RWPE1 (cell line): ENCODE data around the gene MICOS13.

Experiments used
- CTCF ChIA-PET: fragments of 350-600 bp; sonication (Branson Sonifier 250); formaldehyde crosslinking; extraction: SDS; loops from one replicate; lab custom pipeline; 2021; lab: Yijun Ruan, JAX
- POLR2A ChIA-PET: fragments of 400-600 bp; formaldehyde crosslinking; extraction: SDS; loops from one replicate; lab custom pipeline; 2020; ENCODE audit warnings: antibody characterized with exemption; ENCODE audit not compliant: low non-redundant PET; lab: Yijun Ruan, JAX
- DNase-seq: peaks from one replicate; pipeline ENCODE4 v3.0.0; 2012; ENCODE audit warnings: low spot score
- H3K27ac ChIP-seq: fragments of 450-650 bp; 2 replicates; pipeline ENCODE4 v1.5.1; 2017
- TF ChIP-seq, protein P1 (sequence below): fragments of 450-650 bp; conservative IDR thresholded peaks from 2 replicates; pipeline ENCODE4 v1.5.1; 2017; ENCODE audit warnings: low read depth, mild to moderate bottlenecking

MICOS13 gene

GRCh38 chr19:5632241-5632612 lies 48.1 kb downstream of the MICOS13 start:
- DNase-seq = no peak
- CTCF ChIA-PET = no interaction called here
- H3K27ac ChIP-seq = no peak overlapping the region
- POLR2A ChIA-PET = no interaction called here
- TF ChIP-seq, protein P1, sequence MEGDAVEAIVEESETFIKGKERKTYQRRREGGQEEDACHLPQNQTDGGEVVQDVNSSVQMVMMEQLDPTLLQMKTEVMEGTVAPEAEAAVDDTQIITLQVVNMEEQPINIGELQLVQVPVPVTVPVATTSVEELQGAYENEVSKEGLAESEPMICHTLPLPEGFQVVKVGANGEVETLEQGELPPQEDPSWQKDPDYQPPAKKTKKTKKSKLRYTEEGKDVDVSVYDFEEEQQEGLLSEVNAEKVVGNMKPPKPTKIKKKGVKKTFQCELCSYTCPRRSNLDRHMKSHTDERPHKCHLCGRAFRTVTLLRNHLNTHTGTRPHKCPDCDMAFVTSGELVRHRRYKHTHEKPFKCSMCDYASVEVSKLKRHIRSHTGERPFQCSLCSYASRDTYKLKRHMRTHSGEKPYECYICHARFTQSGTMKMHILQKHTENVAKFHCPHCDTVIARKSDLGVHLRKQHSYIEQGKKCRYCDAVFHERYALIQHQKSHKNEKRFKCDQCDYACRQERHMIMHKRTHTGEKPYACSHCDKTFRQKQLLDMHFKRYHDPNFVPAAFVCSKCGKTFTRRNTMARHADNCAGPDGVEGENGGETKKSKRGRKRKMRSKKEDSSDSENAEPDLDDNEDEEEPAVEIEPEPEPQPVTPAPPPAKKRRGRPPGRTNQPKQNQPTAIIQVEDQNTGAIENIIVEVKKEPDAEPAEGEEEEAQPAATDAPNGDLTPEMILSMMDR = no peak

DNA sequence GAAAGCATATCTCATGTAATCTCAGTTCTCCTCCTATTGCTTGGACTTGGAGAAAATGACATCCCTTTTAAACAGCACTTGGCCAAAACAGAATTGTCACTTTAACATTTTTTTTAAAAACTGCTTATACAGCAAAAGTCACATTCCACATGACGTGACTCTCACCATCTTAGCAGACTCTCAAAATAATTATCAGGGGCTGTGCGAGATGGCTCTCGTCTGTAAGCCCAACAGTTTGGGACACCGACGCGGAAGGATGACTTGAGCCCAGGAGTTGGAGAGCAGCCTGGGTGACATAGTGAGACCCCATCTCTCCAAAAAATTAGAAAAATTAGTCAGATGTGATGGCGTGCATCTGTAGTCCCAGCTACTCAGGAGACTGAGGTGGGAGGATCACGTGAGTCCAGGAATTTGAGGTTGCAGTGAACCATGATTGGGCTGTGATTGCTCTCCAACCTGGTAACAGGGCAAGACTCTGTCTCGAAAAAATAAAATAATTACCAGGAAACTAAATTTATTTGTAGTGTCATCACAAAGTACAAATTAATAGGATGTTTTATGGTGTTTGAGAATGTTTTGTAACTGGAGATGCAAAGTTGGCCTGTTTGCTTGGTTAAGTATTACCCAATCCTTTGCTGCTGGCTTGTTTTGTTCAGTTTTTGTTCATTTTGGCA lies 48.6 kb downstream of the MICOS13 start:
- H3K27ac ChIP-seq = no peak overlapping the region
- DNase-seq = no peak
- ChIA-PET POLR2A (no interaction called here), CTCF (no interaction called here)
- TF ChIP-seq, protein P1 = no peak

GRCh38 chr19:5628919-5629481 lies 51.3 kb downstream of the MICOS13 start:
- POLR2A ChIA-PET = no interaction called here
- CTCF ChIA-PET = no interaction called here
- no peak overlapping the region for H3K27ac ChIP-seq
- TF ChIP-seq, protein P1 = no peak
- no peak for DNase-seq

- no peak overlapping the region for H3K27ac ChIP-seq
- ChIA-PET CTCF (no interaction called here), POLR2A (no interaction called here)
- no peak for DNase-seq
- TF ChIP-seq, protein P1 = no peak
These were observed 51.9 kb downstream of the MICOS13 start for GRCh38 chr19:5628461-5628860.
